ENCODE data around the gene KRT86. TPM values are rescaled to one million over a fixed set of nuclear protein-coding genes. Genes with fewer than 3 reads are reported as not detected.

KRT86 gene
- total RNA-seq, 5 donors from 2014 or later (not counting 1 experiment from before 2014, with no cell fraction given): 0.35 TPM; not detected in 4

DNA sequence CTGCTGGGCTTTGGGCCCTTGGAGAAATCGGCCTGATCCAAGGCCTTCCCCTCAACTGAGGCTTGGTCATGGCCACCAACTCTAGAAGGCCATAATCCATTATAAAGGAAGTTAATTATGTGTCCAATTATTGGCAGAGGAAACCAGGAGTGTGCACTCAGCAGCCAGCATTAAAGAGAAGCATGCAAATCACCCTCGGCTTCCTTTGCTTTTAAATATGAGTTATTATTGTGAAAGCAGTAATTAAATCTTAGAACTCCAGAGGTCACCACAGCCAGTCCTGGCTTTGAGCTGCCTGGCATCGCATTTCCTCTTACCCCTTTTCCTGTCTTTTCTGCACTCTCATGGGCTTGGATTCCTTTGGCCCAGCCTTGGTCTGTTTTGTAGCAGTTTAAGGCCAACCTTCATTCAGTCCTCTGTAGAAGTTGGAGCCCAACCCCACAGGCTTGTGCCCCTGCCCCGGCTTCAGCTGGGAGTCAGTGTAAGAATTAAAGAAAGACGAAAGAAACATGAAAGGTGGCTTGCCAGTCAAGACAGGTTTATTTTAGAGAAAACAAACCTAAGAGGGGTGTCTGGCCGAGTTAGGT lies 14.7 kb upstream of the KRT86 start:
- no peak overlapping the region for H3K27ac Mint-ChIP-seq

DNA sequence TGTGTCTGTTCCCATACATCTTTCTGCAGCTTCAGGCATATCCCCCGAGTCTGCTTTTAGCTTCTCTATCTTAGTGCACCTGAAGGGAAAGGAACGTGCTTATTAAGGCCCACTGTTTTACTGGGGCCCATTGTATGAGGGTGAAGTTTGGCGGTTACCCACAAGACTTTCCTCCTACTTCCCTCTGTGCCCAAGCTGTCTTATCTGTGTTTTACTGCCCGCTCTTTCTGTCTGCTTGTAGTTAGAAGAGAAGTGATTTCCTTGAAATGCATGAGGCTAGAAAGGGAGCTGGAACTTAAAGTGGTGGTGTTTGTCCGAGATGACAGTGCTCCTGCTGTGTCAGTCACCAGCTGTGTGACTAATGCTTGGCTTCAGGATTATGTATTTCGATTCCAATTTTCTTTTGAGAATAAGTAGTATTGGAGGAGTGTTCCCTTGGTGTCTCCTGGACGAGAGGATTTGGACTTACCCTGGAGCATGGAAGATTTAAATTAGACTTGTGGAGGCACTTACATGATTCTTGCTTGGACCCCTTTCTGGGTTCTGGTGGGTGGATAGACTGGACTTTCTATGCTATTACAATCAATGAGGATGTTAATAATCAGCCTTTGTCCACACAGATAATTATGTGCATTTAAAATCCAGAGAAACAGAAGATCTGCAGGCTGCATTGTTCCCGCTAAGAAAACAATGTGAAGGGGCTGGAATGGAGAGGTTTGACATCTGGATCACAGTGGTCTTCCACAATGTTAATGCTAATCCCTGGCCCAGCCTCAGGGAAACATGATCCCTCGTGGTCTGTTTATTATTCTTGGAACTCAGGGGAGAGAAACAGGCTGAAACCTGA lies 13.9 kb upstream of the KRT86 start:
- ATAC-seq (replicated peaks in 1 of 4) (no peak), DNase-seq (no peak)
- H3K4me1 ChIP-seq (ENCODE audit: control insufficient read depth in 1 of 2, extremely low read depth in 1 of 2, insufficient read depth in 2 of 2, low read length in 2 of 2): peaks cover 0 to 3% of the 10 kb centered on the region in 2 experiments
- CTCF ChIA-PET: interaction anchor here in 1 of 2 donors (1.3 kb wide), 1 partner anchor 610 kb away, joined by 4 read pairs; no protein-coding TSS in a partner anchor
- POLR2A ChIA-PET: no interaction called here
- Mint-ChIP-seq H3K9me3 (no peaks in the 10 kb centered on the region), H3K4me1 (peaks cover 7 to 11% (median 11%) of the 10 kb centered on the region in 3 donors), H3K27me3 (peaks cover 40 to 54% of the 10 kb centered on the region in 2 donors), H3K27ac (no peak overlapping the region), H3K36me3 (no peaks in the 10 kb centered on the region), H3K4me3 (no peak overlapping the region)
- peaks cover 9 to 56% of the 10 kb centered on the region in 2 experiments for H3K27me3 ChIP-seq (replicated peaks in 1 of 2; ENCODE audit: control insufficient read depth in 2 of 2, extremely low read depth in 1 of 2, insufficient read depth in 2 of 2, low read length in 1 of 2)
- H3K9me3 ChIP-seq: no peaks in the 10 kb centered on the region
- no peak overlapping the region for H3K27ac ChIP-seq (ENCODE audit: low read length)
- H3K36me3 ChIP-seq (ENCODE audit: control insufficient read depth in 2 of 2, extremely low read depth in 1 of 2, insufficient read depth in 1 of 2, low read length in 1 of 2): no peaks in the 10 kb centered on the region
- H3K4me3 ChIP-seq (ENCODE audit: control insufficient read depth in 1 of 2, extremely low read depth in 1 of 2, low read length in 1 of 2): no peak overlapping the region
- 7% methylated on average over 2 of the region's 9 CpGs for WGBS (ENCODE audit: insufficient coverage)

More for the DNA sequence above, 14.7 kb upstream of the KRT86 start:
- ChIA-PET CTCF (interaction anchor here in 1 of 2 donors (0.5 to 1.3 kb wide), 2 partner anchors 175 to 611 kb away, joined by 4 read pairs; no protein-coding TSS in a partner anchor), POLR2A (no interaction called here)
- Histone ChIP-seq H3K27ac (ENCODE audit: low read length) (no peak overlapping the region), H3K4me3 (ENCODE audit: control insufficient read depth in 1 of 2, extremely low read depth in 1 of 2, low read length in 1 of 2) (no peak overlapping the region), H3K36me3 (ENCODE audit: control insufficient read depth in 2 of 2, extremely low read depth in 1 of 2, insufficient read depth in 1 of 2, low read length in 1 of 2) (no peaks in the 10 kb centered on the region), H3K27me3 (replicated peaks in 1 of 2; ENCODE audit: control insufficient read depth in 2 of 2, extremely low read depth in 1 of 2, insufficient read depth in 2 of 2, low read length in 1 of 2) (peaks cover 12 to 61% of the 10 kb centered on the region in 2 experiments), H3K4me1 (ENCODE audit: control insufficient read depth in 1 of 2, extremely low read depth in 1 of 2, insufficient read depth in 2 of 2, low read length in 2 of 2) (peaks cover 0 to 3% of the 10 kb centered on the region in 2 experiments), H3K9me3 (no peaks in the 10 kb centered on the region)
- Mint-ChIP-seq H3K4me1 (peaks cover 7 to 11% (median 11%) of the 10 kb centered on the region in 3 donors), H3K27me3 (peaks cover 47 to 61% of the 10 kb centered on the region in 2 donors), H3K36me3 (no peaks in the 10 kb centered on the region), H3K9me3 (no peaks in the 10 kb centered on the region), H3K4me3 (no peak overlapping the region)
- ATAC-seq (replicated peaks in 1 of 4): no peak
- WGBS (ENCODE audit: insufficient coverage): 53% methylated on average over 3 of the region's 6 CpGs
- no peak for DNase-seq

DNA sequence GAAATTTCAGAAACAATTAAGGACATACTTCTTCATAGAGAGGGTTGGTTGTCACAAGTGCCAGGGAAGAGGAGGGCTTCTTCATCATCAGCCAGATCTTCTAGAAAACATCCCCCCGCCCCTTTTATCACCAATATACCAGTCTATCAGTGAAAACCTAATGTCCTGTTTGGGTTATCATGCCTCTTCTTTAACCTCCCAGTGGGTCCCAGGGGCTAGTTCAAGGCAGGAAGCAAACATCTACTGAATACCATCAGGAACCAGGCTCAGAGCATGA lies 13.3 kb upstream of the KRT86 start:
- peaks cover 7 to 11% (median 11%) of the 10 kb centered on the region in 3 donors for H3K4me1 Mint-ChIP-seq
- no peaks in the 10 kb centered on the region for H3K9me3 Mint-ChIP-seq
- peaks cover 36 to 48% of the 10 kb centered on the region in 2 donors for H3K27me3 Mint-ChIP-seq
- DNase-seq: no peak
- no CpG with 5 or more reads among the region's 1 CpG for WGBS (ENCODE audit: insufficient coverage)
- Histone ChIP-seq H3K9me3 (no peaks in the 10 kb centered on the region), H3K36me3 (ENCODE audit: control insufficient read depth in 2 of 2, extremely low read depth in 1 of 2, insufficient read depth in 1 of 2, low read length in 1 of 2) (no peaks in the 10 kb centered on the region), H3K27me3 (replicated peaks in 1 of 2; ENCODE audit: control insufficient read depth in 2 of 2, extremely low read depth in 1 of 2, insufficient read depth in 2 of 2, low read length in 1 of 2) (peaks cover 9 to 53% of the 10 kb centered on the region in 2 experiments), H3K27ac (ENCODE audit: low read length) (no peak overlapping the region), H3K4me1 (ENCODE audit: control insufficient read depth in 1 of 2, extremely low read depth in 1 of 2, insufficient read depth in 2 of 2, low read length in 2 of 2) (peaks cover 0 to 3% of the 10 kb centered on the region in 2 experiments), H3K4me3 (ENCODE audit: control insufficient read depth in 1 of 2, extremely low read depth in 1 of 2, low read length in 1 of 2) (no peak overlapping the region)
- H3K27ac Mint-ChIP-seq: no peak overlapping the region
- no peak for ATAC-seq (replicated peaks in 1 of 4)
- POLR2A ChIA-PET: no interaction called here
- CTCF ChIA-PET: no interaction called here
- no peak overlapping the region for H3K4me3 Mint-ChIP-seq
- no peaks in the 10 kb centered on the region for H3K36me3 Mint-ChIP-seq

DNA sequence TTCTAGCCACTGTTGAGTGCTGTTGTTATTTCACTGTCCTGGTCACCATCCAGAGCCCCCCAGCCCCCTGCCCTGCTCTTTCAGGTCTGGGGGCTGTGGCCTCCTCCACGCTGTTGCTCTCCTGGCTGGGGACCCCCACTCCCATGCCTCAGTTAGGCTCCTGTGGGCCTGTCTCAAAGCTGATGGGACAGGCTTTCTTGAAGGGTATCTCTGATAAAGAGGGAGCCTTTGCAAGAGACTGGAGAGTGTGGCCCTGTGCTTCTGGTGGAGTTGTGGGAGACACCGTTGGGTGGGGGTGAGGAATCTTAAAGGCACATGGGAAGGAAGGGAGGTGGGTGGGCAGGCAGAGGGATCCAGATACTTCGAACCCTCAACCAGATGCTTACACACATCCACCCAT lies 12.2 kb upstream of the KRT86 start:
- peaks cover 4 to 49% of the 10 kb centered on the region in 2 experiments for H3K27me3 ChIP-seq (replicated peaks in 1 of 2; ENCODE audit: control insufficient read depth in 2 of 2, extremely low read depth in 1 of 2, insufficient read depth in 2 of 2, low read length in 1 of 2)
- peaks cover 0 to 3% of the 10 kb centered on the region in 2 experiments for H3K4me1 ChIP-seq (ENCODE audit: control insufficient read depth in 1 of 2, extremely low read depth in 1 of 2, insufficient read depth in 2 of 2, low read length in 2 of 2)
- CTCF ChIA-PET: no interaction called here
- Mint-ChIP-seq H3K27ac (no peak overlapping the region), H3K36me3 (no peaks in the 10 kb centered on the region), H3K4me1 (peaks cover 7 to 11% (median 11%) of the 10 kb centered on the region in 3 donors), H3K9me3 (no peaks in the 10 kb centered on the region), H3K27me3 (peaks cover 35 to 37% of the 10 kb centered on the region in 2 donors), H3K4me3 (no peak overlapping the region)
- H3K27ac ChIP-seq (ENCODE audit: low read length): no peak overlapping the region
- POLR2A ChIA-PET: no interaction called here
- no peaks in the 10 kb centered on the region for H3K9me3 ChIP-seq
- DNase-seq: no peak
- H3K36me3 ChIP-seq (ENCODE audit: control insufficient read depth in 2 of 2, extremely low read depth in 1 of 2, insufficient read depth in 1 of 2, low read length in 1 of 2): no peaks in the 10 kb centered on the region
- H3K4me3 ChIP-seq (ENCODE audit: control insufficient read depth in 1 of 2, extremely low read depth in 1 of 2, low read length in 1 of 2): no peak overlapping the region
- no CpG with 5 or more reads among the region's 3 CpGs for WGBS (ENCODE audit: insufficient coverage)
- ATAC-seq (replicated peaks in 1 of 4): no peak

DNA sequence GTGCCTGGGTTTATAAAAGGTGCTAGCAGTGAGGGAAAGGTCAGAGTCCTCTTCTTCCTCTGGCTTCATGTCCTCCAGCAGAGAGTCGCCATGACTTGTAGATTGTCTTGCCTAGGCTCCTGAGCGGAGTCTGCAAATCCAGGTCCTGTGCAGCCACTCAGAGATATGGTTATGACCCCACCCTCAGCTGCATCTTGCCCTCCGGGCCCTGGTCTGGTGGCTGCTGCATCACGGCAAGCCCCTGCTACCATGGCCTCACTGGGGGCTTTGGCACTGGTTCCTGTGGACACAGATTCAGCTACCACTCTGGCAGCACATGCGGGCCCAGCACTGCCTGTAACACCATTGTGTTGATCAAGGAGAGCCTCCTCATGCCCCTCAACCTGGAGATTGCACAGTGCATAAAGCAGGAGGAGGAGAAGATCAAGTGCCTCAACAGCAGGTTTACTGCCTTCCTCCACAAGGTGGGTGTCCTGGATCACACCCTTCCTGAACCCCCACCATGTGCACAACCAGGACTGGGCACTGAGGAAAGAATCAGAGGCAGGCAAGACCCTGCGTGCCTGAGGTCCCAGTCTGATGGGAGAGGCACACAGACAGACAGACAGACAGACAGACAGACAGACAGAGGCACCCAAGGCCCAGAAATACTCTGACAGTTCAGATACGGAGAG lies 10.5 kb upstream of the KRT86 start:
- H3K4me1 ChIP-seq (ENCODE audit: control insufficient read depth in 1 of 2, extremely low read depth in 1 of 2, insufficient read depth in 2 of 2, low read length in 2 of 2): no peaks in the 10 kb centered on the region
- ATAC-seq (replicated peaks in 1 of 4) (no peak), DNase-seq (no peak)
- ChIA-PET CTCF (no interaction called here), POLR2A (no interaction called here)
- Mint-ChIP-seq H3K27me3 (peaks cover 31 to 36% of the 10 kb centered on the region in 2 donors), H3K27ac (no peak overlapping the region), H3K9me3 (no peaks in the 10 kb centered on the region), H3K36me3 (no peaks in the 10 kb centered on the region), H3K4me1 (peaks cover 7 to 11% (median 11%) of the 10 kb centered on the region in 3 donors), H3K4me3 (no peak overlapping the region)
- H3K27ac ChIP-seq (ENCODE audit: low read length): no peak overlapping the region
- H3K4me3 ChIP-seq (ENCODE audit: control insufficient read depth in 1 of 2, extremely low read depth in 1 of 2, low read length in 1 of 2): no peak overlapping the region
- H3K36me3 ChIP-seq (ENCODE audit: control insufficient read depth in 2 of 2, extremely low read depth in 1 of 2, insufficient read depth in 1 of 2, low read length in 1 of 2): no peaks in the 10 kb centered on the region
- 86% methylated on average over 7 of the region's 7 CpGs for WGBS (ENCODE audit: insufficient coverage)
- H3K9me3 ChIP-seq: no peaks in the 10 kb centered on the region
- H3K27me3 ChIP-seq (replicated peaks in 1 of 2; ENCODE audit: control insufficient read depth in 2 of 2, extremely low read depth in 1 of 2, insufficient read depth in 2 of 2, low read length in 1 of 2): peaks cover 4 to 39% of the 10 kb centered on the region in 2 experiments

DNA sequence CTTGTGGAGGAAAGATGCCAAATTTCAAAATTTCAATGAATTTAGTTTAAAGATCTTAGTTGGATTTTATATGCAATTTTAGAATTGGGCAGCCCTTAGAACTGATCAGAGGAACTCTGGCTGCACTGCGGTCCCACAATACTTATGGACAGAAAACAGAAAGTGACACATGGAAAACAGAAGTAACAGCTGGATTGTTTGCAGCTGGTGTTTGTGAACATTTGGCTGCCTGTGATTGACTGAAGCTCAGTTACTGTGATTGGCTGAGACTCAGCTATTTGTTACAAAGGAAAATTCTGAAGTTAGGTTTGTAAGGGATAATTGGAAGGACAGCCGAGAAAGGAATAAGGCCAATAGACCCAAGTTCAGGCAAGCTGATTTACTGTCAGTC lies 10.0 kb upstream of the KRT86 start:
- peaks cover 7 to 11% (median 9%) of the 10 kb centered on the region in 3 donors for H3K4me1 Mint-ChIP-seq
- POLR2A ChIA-PET: no interaction called here
- DNase-seq (no peak), ATAC-seq (replicated peaks in 1 of 4) (no peak)
- no peak overlapping the region for H3K4me3 Mint-ChIP-seq
- H3K36me3 Mint-ChIP-seq: no peaks in the 10 kb centered on the region
- WGBS (ENCODE audit: insufficient coverage): 83% methylated on average over 1 of the region's 2 CpGs
- H3K9me3 Mint-ChIP-seq: no peaks in the 10 kb centered on the region
- CTCF ChIA-PET: no interaction called here
- no peak overlapping the region for H3K27ac Mint-ChIP-seq
- no peaks in the 10 kb centered on the region for H3K4me1 ChIP-seq (ENCODE audit: control insufficient read depth in 1 of 2, extremely low read depth in 1 of 2, insufficient read depth in 2 of 2, low read length in 2 of 2)
- no peak overlapping the region for H3K27ac ChIP-seq (ENCODE audit: low read length)
- no peaks in the 10 kb centered on the region for H3K36me3 ChIP-seq (ENCODE audit: control insufficient read depth in 2 of 2, extremely low read depth in 1 of 2, insufficient read depth in 1 of 2, low read length in 1 of 2)
- H3K27me3 Mint-ChIP-seq: peaks cover 26 to 31% of the 10 kb centered on the region in 2 donors
- no peaks in the 10 kb centered on the region for H3K9me3 ChIP-seq
- peaks cover 4 to 34% of the 10 kb centered on the region in 2 experiments for H3K27me3 ChIP-seq (replicated peaks in 1 of 2; ENCODE audit: control insufficient read depth in 2 of 2, extremely low read depth in 1 of 2, insufficient read depth in 2 of 2, low read length in 1 of 2)
- no peak overlapping the region for H3K4me3 ChIP-seq (ENCODE audit: control insufficient read depth in 1 of 2, extremely low read depth in 1 of 2, low read length in 1 of 2)
